HAP-1 (cell line): Measurements from ENCODE around the gene RAP2A.

Experiments
- DNase-seq, 2 experiments: peaks; one replicate each; pipeline ENCODE4 v3.0.0-alpha.2; 2016 to 2020; ENCODE audit warnings: low spot score in 2 of 2
- H3K27me3 ChIP-seq: fragments of 250-450 bp; sonication (Bioruptor Pico); 2 replicates; pipeline ENCODE4 v1.5.1; 2020; ENCODE audit warnings: low read depth, mild to moderate bottlenecking, moderate library complexity
- H3K36me3 ChIP-seq: fragments of 250-450 bp; sonication (Bioruptor Pico); replicated peaks from 2 replicates; pipeline ENCODE4 v1.5.1; 2020; ENCODE audit warnings: mild to moderate bottlenecking
- H3K4me1 ChIP-seq: fragments of 250-450 bp; sonication (Bioruptor Pico); 2 replicates; pipeline ENCODE4 v1.5.1; 2020; ENCODE audit warnings: mild to moderate bottlenecking
- H3K4me3 ChIP-seq: fragments of 250-450 bp; sonication (Bioruptor Pico); 2 replicates; pipeline ENCODE4 v1.5.1; 2020; ENCODE audit warnings: mild to moderate bottlenecking, moderate library complexity
- H3K9me3 ChIP-seq: fragments of 250-450 bp; sonication (Bioruptor Pico); 2 replicates; pipeline ENCODE4 v1.5.1; 2020; ENCODE audit warnings: mild to moderate bottlenecking, moderate library complexity
- in situ Hi-C: fragments of 300-500 bp; cut with MboI; formaldehyde crosslinking; loops from 3 replicates; pipeline ENCODE4 v1.14.3; 2020; ENCODE audit warnings: low sequenced_read_pairs, inconsistent platforms, mixed read lengths

The RAP2A gene

GRCh38 chr13:97446448-97446847, 12.5 kb downstream of the RAP2A start:
- in situ Hi-C loops = no loop called here
- no peak for DNase-seq
- Histone ChIP-seq H3K27me3 (no peaks in the 10 kb centered on the region), H3K36me3 (no peaks in the 10 kb centered on the region), H3K9me3 (no peaks in the 10 kb centered on the region), H3K4me3 (no peak overlapping the region), H3K4me1 (no peaks in the 10 kb centered on the region)

GRCh38 chr13:97448503-97449251, 14.7 kb downstream of the RAP2A start:
- Histone ChIP-seq H3K4me3 (no peak overlapping the region), H3K27me3 (no peaks in the 10 kb centered on the region), H3K4me1 (0 out of 2 replicates have a peak, but pooled peaks cover 7% of the 10 kb centered on the region), H3K36me3 (no peaks in the 10 kb centered on the region), H3K9me3 (no peaks in the 10 kb centered on the region)
- DNase-seq = no peak
- in situ Hi-C loops = no loop called here

GRCh38 chr13:97454699-97455098, 20.7 kb downstream of the RAP2A start:
- H3K36me3 ChIP-seq = no peaks in the 10 kb centered on the region
- H3K27me3 ChIP-seq = no peaks in the 10 kb centered on the region
- H3K4me3 ChIP-seq = no peak overlapping the region
- H3K4me1 ChIP-seq = 0 out of 2 replicates have a peak, but pooled peaks cover 7% of the 10 kb centered on the region
- in situ Hi-C loops = no loop called here
- DNase-seq = no peak
- no peaks in the 10 kb centered on the region for H3K9me3 ChIP-seq

GRCh38 chr13:97456047-97456446, 22.1 kb downstream of the RAP2A start:
- H3K4me3 ChIP-seq = no peak overlapping the region
- H3K27me3 ChIP-seq = no peaks in the 10 kb centered on the region
- in situ Hi-C loops = no loop called here
- DNase-seq = no peak
- H3K36me3 ChIP-seq = no peaks in the 10 kb centered on the region
- no peaks in the 10 kb centered on the region for H3K9me3 ChIP-seq
- 0 out of 2 replicates have a peak, but pooled peaks cover 7% of the 10 kb centered on the region for H3K4me1 ChIP-seq

- Histone ChIP-seq H3K36me3 (0 out of 2 replicates have a peak, but pooled peaks cover under 1% of the 10 kb centered on the region), H3K27me3 (no peaks in the 10 kb centered on the region), H3K4me1 (no peaks in the 10 kb centered on the region), H3K9me3 (no peaks in the 10 kb centered on the region), H3K4me3 (no peak overlapping the region)
- DNase-seq = no peak
- in situ Hi-C loops = no loop called here
Observed at GRCh38 chr13:97459215-97459777, 25.3 kb downstream of the RAP2A start.

- Histone ChIP-seq H3K4me3 (no peak overlapping the region), H3K27me3 (no peaks in the 10 kb centered on the region), H3K9me3 (no peaks in the 10 kb centered on the region), H3K4me1 (peaks cover 6% of the 10 kb centered on the region), H3K36me3 (0 out of 2 replicates have a peak, but pooled peaks cover 6% of the 10 kb centered on the region)
- no peak for DNase-seq
- in situ Hi-C loops = no loop called here
Observed at GRCh38 chr13:97460004-97460775, 26.2 kb downstream of the RAP2A start.

GRCh38 chr13:97460853-97461252, 26.9 kb downstream of the RAP2A start:
- no peaks in the 10 kb centered on the region for H3K27me3 ChIP-seq
- H3K36me3 ChIP-seq = 0 out of 2 replicates have a peak, but pooled peaks cover 6% of the 10 kb centered on the region
- in situ Hi-C loops = no loop called here
- no peaks in the 10 kb centered on the region for H3K9me3 ChIP-seq
- no peak overlapping the region for H3K4me3 ChIP-seq
- DNase-seq = no peak
- peaks cover 12% of the 10 kb centered on the region for H3K4me1 ChIP-seq

GRCh38 chr13:97464561-97464960, 30.6 kb downstream of the RAP2A start:
- Histone ChIP-seq H3K27me3 (no peaks in the 10 kb centered on the region), H3K4me1 (peaks cover 13% of the 10 kb centered on the region), H3K4me3 (no peak overlapping the region), H3K36me3 (0 out of 2 replicates have a peak, but pooled peaks cover 6% of the 10 kb centered on the region), H3K9me3 (no peaks in the 10 kb centered on the region)
- no peak for DNase-seq
- in situ Hi-C loops = no loop called here

GRCh38 chr13:97466722-97467121, 32.8 kb downstream of the RAP2A start:
- in situ Hi-C loops = no loop called here
- Histone ChIP-seq H3K36me3 (0 out of 2 replicates have a peak, but pooled peaks cover 6% of the 10 kb centered on the region), H3K27me3 (no peaks in the 10 kb centered on the region), H3K9me3 (no peaks in the 10 kb centered on the region), H3K4me3 (no peak overlapping the region), H3K4me1 (peaks cover 13% of the 10 kb centered on the region)
- no peak for DNase-seq

GRCh38 chr13:97468331-97468730, 34.4 kb downstream of the RAP2A start:
- DNase-seq = no peak
- H3K9me3 ChIP-seq = no peaks in the 10 kb centered on the region
- H3K27me3 ChIP-seq = no peaks in the 10 kb centered on the region
- no peak overlapping the region for H3K4me3 ChIP-seq
- in situ Hi-C loops = no loop called here
- peaks cover 13% of the 10 kb centered on the region for H3K4me1 ChIP-seq
- 0 out of 2 replicates have a peak, but pooled peaks cover 6% of the 10 kb centered on the region for H3K36me3 ChIP-seq

GRCh38 chr13:97471711-97472110, 37.7 kb downstream of the RAP2A start:
- no peaks in the 10 kb centered on the region for H3K27me3 ChIP-seq
- in situ Hi-C loops = no loop called here
- no peaks in the 10 kb centered on the region for H3K4me1 ChIP-seq
- no peak for DNase-seq
- no peaks in the 10 kb centered on the region for H3K36me3 ChIP-seq
- no peak overlapping the region for H3K4me3 ChIP-seq
- no peaks in the 10 kb centered on the region for H3K9me3 ChIP-seq

- H3K4me1 ChIP-seq = no peaks in the 10 kb centered on the region
- no peak for DNase-seq
- H3K9me3 ChIP-seq = no peaks in the 10 kb centered on the region
- in situ Hi-C loops = no loop called here
- no peaks in the 10 kb centered on the region for H3K36me3 ChIP-seq
- H3K27me3 ChIP-seq = no peaks in the 10 kb centered on the region
- H3K4me3 ChIP-seq = no peak overlapping the region
Observed at GRCh38 chr13:97474349-97474980, 40.5 kb downstream of the RAP2A start.

- Histone ChIP-seq H3K9me3 (no peaks in the 10 kb centered on the region), H3K4me1 (no peaks in the 10 kb centered on the region), H3K36me3 (no peaks in the 10 kb centered on the region), H3K4me3 (no peak overlapping the region), H3K27me3 (no peaks in the 10 kb centered on the region)
- in situ Hi-C loops = no loop called here
- DNase-seq = no peak
Observed at GRCh38 chr13:97475011-97475410, 41.0 kb downstream of the RAP2A start.
